ENCODE measurements around the gene MYOC. TPM values are rescaled to one million over a fixed set of nuclear protein-coding genes. Genes with fewer than 3 reads are reported as not detected.
"Not testable (repeated sequence)": the region's sequence is repeated elsewhere in the genome, so short reads cannot be mapped to it uniquely, and the experiment has no call there.

The MYOC gene
- 0.69 TPM for total RNA-seq
- long read RNA-seq, partial matches to known transcripts, result 0 of 1 reads
- long read RNA-seq, other reads (novel, unspliced or antisense), result 0 of 1 reads

DNA sequence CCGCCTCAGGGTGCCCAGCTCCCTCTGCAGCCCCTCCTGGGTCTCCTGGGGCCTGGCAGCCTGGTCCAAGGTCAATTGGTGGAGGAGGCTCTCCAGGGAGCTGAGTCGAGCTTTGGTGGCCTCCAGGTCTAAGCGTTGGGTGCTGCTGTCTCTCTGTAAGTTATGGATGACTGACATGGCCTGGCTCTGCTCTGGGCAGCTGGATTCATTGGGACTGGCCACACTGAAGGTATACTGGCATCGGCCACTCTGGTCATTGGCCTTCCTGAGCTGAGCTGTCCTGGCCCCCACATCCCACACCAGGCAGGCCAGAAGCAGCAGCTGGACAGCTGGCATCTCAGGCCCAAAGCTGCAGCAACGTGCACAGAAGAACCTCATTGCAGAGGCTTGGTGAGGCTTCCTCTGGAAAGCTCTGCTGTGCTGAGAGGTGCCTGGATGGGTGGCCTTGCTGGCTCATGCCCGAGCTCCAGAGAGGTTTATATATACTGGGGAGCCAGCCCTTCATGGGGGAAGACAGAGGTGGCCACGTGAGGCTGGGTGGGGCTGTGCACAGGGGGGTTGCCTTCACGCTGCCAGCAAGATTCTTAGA, at the start of gene MYOC:
MYOC (minus strand) TSS at position 455 of the 589 bp plus-strand sequence; CDS start at position 378, 77 bp downstream.
- no peak for DNase-seq
- Histone ChIP-seq H3K4me3 (no peak within 1 kb of the TSS), H3K9me3 (no peaks in the 10 kb centered on the region), H3K27me3 (no peaks in the 10 kb centered on the region), H3K36me3 (no peaks in the 10 kb centered on the region), H3K27ac (no peak within 1 kb of the TSS), H3K4me1 (peaks cover 16% of the 10 kb centered on the region)
- ATAC-seq, result no peak
- intact Hi-C loops (cut with DNase I), result no loop called here
- TF ChIP-seq, protein P1, sequence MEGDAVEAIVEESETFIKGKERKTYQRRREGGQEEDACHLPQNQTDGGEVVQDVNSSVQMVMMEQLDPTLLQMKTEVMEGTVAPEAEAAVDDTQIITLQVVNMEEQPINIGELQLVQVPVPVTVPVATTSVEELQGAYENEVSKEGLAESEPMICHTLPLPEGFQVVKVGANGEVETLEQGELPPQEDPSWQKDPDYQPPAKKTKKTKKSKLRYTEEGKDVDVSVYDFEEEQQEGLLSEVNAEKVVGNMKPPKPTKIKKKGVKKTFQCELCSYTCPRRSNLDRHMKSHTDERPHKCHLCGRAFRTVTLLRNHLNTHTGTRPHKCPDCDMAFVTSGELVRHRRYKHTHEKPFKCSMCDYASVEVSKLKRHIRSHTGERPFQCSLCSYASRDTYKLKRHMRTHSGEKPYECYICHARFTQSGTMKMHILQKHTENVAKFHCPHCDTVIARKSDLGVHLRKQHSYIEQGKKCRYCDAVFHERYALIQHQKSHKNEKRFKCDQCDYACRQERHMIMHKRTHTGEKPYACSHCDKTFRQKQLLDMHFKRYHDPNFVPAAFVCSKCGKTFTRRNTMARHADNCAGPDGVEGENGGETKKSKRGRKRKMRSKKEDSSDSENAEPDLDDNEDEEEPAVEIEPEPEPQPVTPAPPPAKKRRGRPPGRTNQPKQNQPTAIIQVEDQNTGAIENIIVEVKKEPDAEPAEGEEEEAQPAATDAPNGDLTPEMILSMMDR (IDR thresholded peaks at IDR 0.05), result no peak

DNA sequence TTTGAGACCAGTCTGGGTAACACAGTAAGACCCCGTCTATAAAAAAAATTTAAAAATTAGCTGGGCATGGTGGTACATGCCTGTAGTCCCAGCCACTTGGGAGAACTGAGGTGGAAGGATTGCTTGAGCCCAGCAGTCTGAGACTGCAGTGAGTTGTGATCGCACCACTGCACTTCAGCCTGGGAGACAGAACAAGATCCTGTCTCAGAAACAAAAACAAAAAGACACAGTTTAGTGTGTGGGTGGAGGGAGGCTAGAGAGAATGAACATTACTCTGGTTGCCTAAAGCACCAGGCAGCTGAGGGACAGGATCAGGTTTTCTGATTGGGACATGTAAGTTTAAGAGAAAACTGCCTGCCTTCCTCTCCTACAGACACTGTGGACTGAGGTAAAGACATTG, 47.0 kb upstream of the MYOC start:
- no peaks in the 10 kb centered on the region for H3K9me3 ChIP-seq
- no peaks in the 10 kb centered on the region for H3K27me3 ChIP-seq
- intact Hi-C loops (cut with DNase I), result no loop called here
- TF ChIP-seq, protein P1 (IDR thresholded peaks at IDR 0.05), result no peak
- H3K36me3 ChIP-seq, result peaks cover 37% of the 10 kb centered on the region
- DNase-seq, result no peak
- no peak for ATAC-seq
- H3K4me1 ChIP-seq, result no peaks in the 10 kb centered on the region
- H3K4me3 ChIP-seq, result no peak overlapping the region
- no peak overlapping the region for H3K27ac ChIP-seq

DNA sequence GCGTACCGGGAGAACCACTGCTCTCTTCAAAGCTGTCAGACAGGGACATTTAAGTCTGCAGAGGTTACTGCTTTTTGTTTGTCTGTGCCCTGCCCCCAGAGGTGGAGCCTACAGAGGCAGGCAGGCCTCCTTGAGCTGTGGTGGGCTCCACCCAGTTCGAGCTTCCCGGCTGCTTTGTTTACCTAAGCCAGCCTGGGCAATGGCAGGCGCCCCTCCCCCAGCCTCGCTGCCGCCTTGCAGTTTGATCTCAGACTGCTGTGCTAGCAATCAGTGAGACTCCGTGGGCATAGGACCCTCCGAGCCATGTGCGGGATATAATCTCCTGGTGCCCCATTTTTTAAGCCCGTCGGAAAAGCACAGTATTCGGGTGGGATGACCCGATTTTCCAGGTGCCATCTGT, 43.3 kb upstream of the MYOC start:
- H3K4me1 ChIP-seq; H3K27me3 ChIP-seq; H3K27ac ChIP-seq; ATAC-seq; DNase-seq; H3K9me3 ChIP-seq; intact Hi-C loops (cut with DNase I); H3K4me3 ChIP-seq: not testable (repeated sequence)
- peaks cover 16% of the 10 kb centered on the region for H3K36me3 ChIP-seq

DNA sequence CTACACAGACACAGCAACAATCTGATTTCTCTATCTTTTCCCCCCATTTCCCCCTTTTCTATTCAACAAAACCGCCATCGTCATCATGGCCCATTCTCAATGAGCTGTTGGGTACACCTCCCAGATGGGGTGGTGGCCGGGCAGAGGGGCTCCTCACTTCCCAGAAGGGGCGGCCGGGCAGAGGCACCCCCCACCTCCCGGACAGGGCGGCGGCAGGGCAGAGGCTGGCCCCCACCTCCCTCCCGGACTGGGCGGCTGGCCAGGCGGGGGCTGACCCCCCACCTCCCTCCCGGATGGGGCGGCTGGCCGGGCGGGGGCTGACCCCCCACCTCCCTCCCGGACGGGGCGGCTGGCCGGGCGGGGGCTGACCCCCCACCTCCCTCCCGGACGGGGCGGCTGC, 41.1 kb upstream of the MYOC start:
- H3K27me3 ChIP-seq; DNase-seq; H3K9me3 ChIP-seq; H3K27ac ChIP-seq; H3K4me3 ChIP-seq; H3K36me3 ChIP-seq; intact Hi-C loops (cut with DNase I); ATAC-seq; H3K4me1 ChIP-seq: not testable (repeated sequence)

GRCh38 chr1:171683870-171684269, 31.4 kb upstream of the MYOC start:
- no peaks in the 10 kb centered on the region for H3K27me3 ChIP-seq
- TF ChIP-seq, protein P1 (IDR thresholded peaks at IDR 0.05), result no peak
- H3K36me3 ChIP-seq, result no peaks in the 10 kb centered on the region
- no peak overlapping the region for H3K27ac ChIP-seq
- DNase-seq, result no peak
- intact Hi-C loops (cut with DNase I), result no loop called here
- no peaks in the 10 kb centered on the region for H3K9me3 ChIP-seq
- ATAC-seq, result no peak
- H3K4me1 ChIP-seq, result no peaks in the 10 kb centered on the region
- H3K4me3 ChIP-seq, result no peak overlapping the region

DNA sequence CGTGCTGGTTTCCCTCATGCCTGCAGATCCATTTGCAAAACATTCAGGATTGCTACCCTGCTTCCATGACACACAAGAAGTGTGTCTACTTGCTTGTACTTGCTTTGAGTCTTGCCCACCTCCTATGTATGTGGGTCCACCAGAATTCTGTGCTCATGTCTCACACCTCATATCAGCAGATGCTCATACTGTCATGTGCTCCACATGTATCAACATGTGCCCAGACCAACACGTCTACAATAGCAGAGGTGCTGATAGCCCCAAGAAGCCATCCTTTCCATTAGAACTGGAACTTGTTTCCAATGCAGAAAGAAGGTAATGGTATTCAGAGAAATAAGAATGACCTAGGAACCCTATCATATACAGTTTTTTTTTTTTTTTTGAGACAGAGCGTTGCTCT, 27.9 kb upstream of the MYOC start:
- intact Hi-C loops (cut with DNase I), result no loop called here
- DNase-seq (no peak), ATAC-seq (no peak)
- Histone ChIP-seq H3K27me3 (no peaks in the 10 kb centered on the region), H3K4me1 (no peaks in the 10 kb centered on the region), H3K36me3 (no peaks in the 10 kb centered on the region), H3K9me3 (no peaks in the 10 kb centered on the region), H3K4me3 (no peak overlapping the region), H3K27ac (no peak overlapping the region)
- TF ChIP-seq, protein P1 (IDR thresholded peaks at IDR 0.05), result no peak

GRCh38 chr1:171676823-171677222, 24.3 kb upstream of the MYOC start:
- intact Hi-C loops (cut with DNase I), result no loop called here
- no peak overlapping the region for H3K4me3 ChIP-seq
- no peaks in the 10 kb centered on the region for H3K27me3 ChIP-seq
- ATAC-seq (no peak), DNase-seq (no peak)
- no peak overlapping the region for H3K27ac ChIP-seq
- TF ChIP-seq, protein P1 (IDR thresholded peaks at IDR 0.05), result no peak
- no peaks in the 10 kb centered on the region for H3K36me3 ChIP-seq
- H3K4me1 ChIP-seq, result no peaks in the 10 kb centered on the region
- H3K9me3 ChIP-seq, result no peaks in the 10 kb centered on the region
